ENCODE results near the gene FAM193A. TPM values are rescaled to one million over a fixed set of nuclear protein-coding genes. Genes with fewer than 3 reads are reported as not detected.

Gene FAM193A
- total RNA-seq, 2 experiments from 2014 or later = 28.4 to 30.0 TPM

GRCh38 chr4:2574009-2574408, 37.6 kb downstream of the FAM193A start:
- Histone ChIP-seq H3K36me3 (ENCODE audit: insufficient read depth, low read length) (no peaks in the 10 kb centered on the region), H3K27ac (ENCODE audit: low read depth in 1 of 2, low read length in 2 of 2) (no peak overlapping the region), H3K4me3 (ENCODE audit: low read length) (no peak overlapping the region), H3K27me3 (ENCODE audit: control insufficient read depth in 1 of 2, insufficient read depth in 2 of 2, low read length in 2 of 2) (no peaks in the 10 kb centered on the region), H3K4me1 (ENCODE audit: insufficient read depth, low read length) (peaks cover 36% of the 10 kb centered on the region), H3K9me3 (ENCODE audit: control insufficient read depth in 1 of 2, insufficient read depth in 1 of 2, low read length in 2 of 2) (no peaks in the 10 kb centered on the region)
- Mint-ChIP-seq H3K4me1 (ENCODE audit: low read depth) (peaks cover 69% of the 10 kb centered on the region), H3K9me3 (no peaks in the 10 kb centered on the region), H3K4me3 (no peak overlapping the region), H3K27me3 (no peaks in the 10 kb centered on the region), H3K36me3 (ENCODE audit: low read depth) (peaks cover 34% of the 10 kb centered on the region), H3K27ac (peak overlapping the region; percentile 74)
- ATAC-seq (ENCODE audit: poor library complexity) = no peak
- no peak for DNase-seq
- CTCF ChIA-PET = no interaction called here
- POLR2A ChIA-PET = no interaction called here
- TF ChIP-seq CTCF (IDR thresholded peaks at IDR 0.05) = no peak
- intact Hi-C loops (cut with DNase I, micrococcal nuclease) = no loop called here

DNA sequence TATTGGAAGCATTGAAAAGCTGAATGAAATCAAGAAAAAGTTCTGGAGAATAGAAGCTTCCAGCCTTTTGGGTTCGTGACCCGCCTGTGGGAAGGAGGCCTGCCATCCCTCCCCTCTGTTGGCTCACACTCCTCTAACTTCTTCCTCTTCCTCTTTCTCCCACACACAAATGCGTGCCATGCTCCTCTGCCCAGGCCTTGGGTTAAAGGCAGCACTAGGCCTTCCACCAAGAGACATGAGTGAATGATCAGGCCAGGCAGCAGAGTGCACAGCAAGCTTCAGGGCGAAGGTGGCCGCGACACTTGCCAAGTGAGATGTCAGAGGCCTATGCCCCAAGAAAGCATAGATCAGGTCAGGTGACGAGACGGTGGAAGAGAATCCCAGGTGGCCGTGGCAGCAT, 38.4 kb downstream of the FAM193A start:
- no peak overlapping the region for H3K4me3 Mint-ChIP-seq
- H3K4me1 ChIP-seq (ENCODE audit: insufficient read depth, low read length) = peaks cover 34% of the 10 kb centered on the region
- no peaks in the 10 kb centered on the region for H3K9me3 ChIP-seq (ENCODE audit: control insufficient read depth in 1 of 2, insufficient read depth in 1 of 2, low read length in 2 of 2)
- ChIA-PET POLR2A (no interaction called here), CTCF (no interaction called here)
- no peak overlapping the region for H3K4me3 ChIP-seq (ENCODE audit: low read length)
- peaks cover 34% of the 10 kb centered on the region for H3K36me3 Mint-ChIP-seq (ENCODE audit: low read depth)
- H3K27me3 ChIP-seq (ENCODE audit: control insufficient read depth in 1 of 2, insufficient read depth in 2 of 2, low read length in 2 of 2) = no peaks in the 10 kb centered on the region
- H3K27ac ChIP-seq (ENCODE audit: low read depth in 1 of 2, low read length in 2 of 2) = no peak overlapping the region
- no peaks in the 10 kb centered on the region for H3K36me3 ChIP-seq (ENCODE audit: insufficient read depth, low read length)
- TF ChIP-seq CTCF (IDR thresholded peaks at IDR 0.05) = no peak
- no peak for ATAC-seq (ENCODE audit: poor library complexity)
- H3K4me1 Mint-ChIP-seq (ENCODE audit: low read depth) = peaks cover 65% of the 10 kb centered on the region
- peak in 2 of 14 experiments; percentile 16 to 33 for DNase-seq
- no peaks in the 10 kb centered on the region for H3K9me3 Mint-ChIP-seq
- no peaks in the 10 kb centered on the region for H3K27me3 Mint-ChIP-seq
- intact Hi-C loops (cut with DNase I, micrococcal nuclease) = no loop called here
- H3K27ac Mint-ChIP-seq = no peak overlapping the region

DNA sequence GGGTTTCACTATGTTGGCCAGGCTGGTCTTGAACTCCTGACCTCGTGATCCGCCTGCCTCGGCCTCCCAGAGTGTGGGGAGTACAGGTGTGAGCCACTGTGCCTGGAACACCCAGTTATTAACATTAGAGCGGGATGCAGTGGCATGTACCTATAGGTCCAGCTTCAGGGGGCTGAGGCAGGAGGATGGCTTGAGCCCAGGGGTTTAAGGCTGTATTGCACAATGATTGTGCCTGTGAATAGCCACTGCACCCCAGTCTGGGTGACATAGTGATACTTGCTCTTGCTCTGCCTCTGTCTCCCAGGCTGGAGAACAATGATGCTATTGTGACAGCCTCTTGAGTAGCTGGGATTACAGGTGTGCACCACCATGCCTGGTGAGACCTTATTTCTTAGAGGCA, 39.8 kb downstream of the FAM193A start:
- Mint-ChIP-seq H3K27ac (no peak overlapping the region), H3K4me3 (no peak overlapping the region), H3K36me3 (ENCODE audit: low read depth) (peaks cover 37% of the 10 kb centered on the region), H3K9me3 (no peaks in the 10 kb centered on the region), H3K27me3 (no peaks in the 10 kb centered on the region), H3K4me1 (ENCODE audit: low read depth) (peaks cover 50% of the 10 kb centered on the region)
- CTCF ChIA-PET = no interaction called here
- Histone ChIP-seq H3K27me3 (ENCODE audit: control insufficient read depth in 1 of 2, insufficient read depth in 2 of 2, low read length in 2 of 2) (no peaks in the 10 kb centered on the region), H3K36me3 (ENCODE audit: insufficient read depth, low read length) (no peaks in the 10 kb centered on the region), H3K4me3 (ENCODE audit: low read length) (no peak overlapping the region), H3K27ac (ENCODE audit: low read depth in 1 of 2, low read length in 2 of 2) (no peak overlapping the region), H3K9me3 (ENCODE audit: control insufficient read depth in 1 of 2, insufficient read depth in 1 of 2, low read length in 2 of 2) (peaks cover 0 to 5% of the 10 kb centered on the region in 2 experiments), H3K4me1 (ENCODE audit: insufficient read depth, low read length) (peaks cover 21% of the 10 kb centered on the region)
- intact Hi-C loops (cut with DNase I, micrococcal nuclease) = no loop called here
- POLR2A ChIA-PET = no interaction called here
- ATAC-seq (ENCODE audit: poor library complexity) = no peak
- no peak for TF ChIP-seq CTCF (IDR thresholded peaks at IDR 0.05)
- no peak for DNase-seq

Measured in CD4-positive, alpha-beta T cell (primary cell).